IMR-90 (cell line): ENCODE data around the gene DUSP9. TPM values are rescaled to one million over a fixed set of nuclear protein-coding genes. Genes with fewer than 3 reads are reported as not detected.
A peak's percentile ranks its signal among the peaks of the same experiment; 100 is the strongest.

ENCODE experiments used
- ATAC-seq: fragments of 200-7000 bp; cut with Tn5 transposase; 2 replicates; pipeline ENCODE4 v1.9.1; 2020; ENCODE audit warnings: low read depth, mild to moderate bottlenecking, moderate library complexity
- BruUV-seq: library from RNA; stranded (reverse); fragments of 400-500 nt; replicated peaks from 2 replicates; lab custom pipeline; 2021; lab: Mats Ljungman, UMichigan
- CTCF ChIA-PET: fragments of 300-600 bp; formaldehyde crosslinking; extraction: SDS; loops from one replicate; lab custom pipeline; 2021; ENCODE audit warnings: antibody characterized with exemption; lab: Yijun Ruan, JAX
- POLR2A ChIA-PET: fragments of 300-600 bp; sonication (Branson Sonifier 250); formaldehyde crosslinking; loops from one replicate; lab custom pipeline; 2022; ENCODE audit warnings: antibody characterized with exemption; ENCODE audit not compliant: unreplicated experiment; lab: Charles Lee
- DNase-seq: peaks from one replicate; pipeline ENCODE4 v3.0.0; 2013
- H2AFZ ChIP-seq: replicated peaks from 2 replicates; pipeline ENCODE3; 2013; ENCODE audit warnings: low read length, mild to moderate bottlenecking; ENCODE audit not compliant: poor library complexity
- H2AK5ac ChIP-seq: 2 replicates; pipeline ENCODE4 v1.6.1; 2013; ENCODE audit warnings: low read depth, low read length, inconsistent platforms
- H2AK9ac ChIP-seq: replicated peaks from 2 replicates; pipeline ENCODE3; 2013; ENCODE audit warnings: mild to moderate bottlenecking, low read depth, low read length, moderate library complexity; ENCODE audit not compliant: poor library complexity
- H2BK120ac ChIP-seq: 2 replicates; pipeline ENCODE4 v1.6.1; 2013; ENCODE audit warnings: low read depth, low read length, inconsistent platforms
- H2BK15ac ChIP-seq: 3 replicates; pipeline ENCODE4 v1.6.1; 2013; ENCODE audit warnings: low read depth, low read length, inconsistent platforms
- H2BK20ac ChIP-seq: 2 replicates; pipeline ENCODE4 v1.6.1; 2013; ENCODE audit warnings: low read depth, mild to moderate bottlenecking, inconsistent platforms, low read length, moderate library complexity
- H2BK5ac ChIP-seq: 2 replicates; pipeline ENCODE4 v1.6.1; 2013; ENCODE audit warnings: mild to moderate bottlenecking, low read depth, low read length, inconsistent platforms; ENCODE audit not compliant: poor library complexity, severe bottlenecking
- H3K14ac ChIP-seq: replicated peaks from 2 replicates; pipeline ENCODE4 v1.6.1; 2013; ENCODE audit warnings: low read depth, low read length, inconsistent platforms
- H3K18ac ChIP-seq: 2 replicates; pipeline ENCODE4 v1.6.1; 2013; ENCODE audit warnings: low read depth, low read length, control low read depth
- H3K23ac ChIP-seq: 2 replicates; pipeline ENCODE4 v1.6.1; 2013; ENCODE audit warnings: low read depth, low read length, inconsistent platforms
- H3K27ac ChIP-seq: 2 replicates; pipeline ENCODE4 v1.5.1; 2013; ENCODE audit warnings: mild to moderate bottlenecking, control low read depth, low read length; ENCODE audit not compliant: insufficient read depth
- H3K27me3 ChIP-seq: 2 replicates; pipeline ENCODE4 v1.6.1; 2013; ENCODE audit warnings: low read length; ENCODE audit not compliant: control insufficient read depth, insufficient read depth
- H3K36me3 ChIP-seq: 2 replicates; pipeline ENCODE4 v1.6.1; 2013; ENCODE audit warnings: low read length, mixed read lengths; ENCODE audit not compliant: control insufficient read depth, insufficient read depth
- H3K4ac ChIP-seq: 2 replicates; pipeline ENCODE4 v1.6.1; 2013; ENCODE audit warnings: low read depth, low read length, inconsistent platforms
- H3K4me1 ChIP-seq: 2 replicates; pipeline ENCODE4 v1.6.1; 2013; ENCODE audit warnings: low read length, mixed read lengths; ENCODE audit not compliant: control insufficient read depth, insufficient read depth
- H3K4me2 ChIP-seq: 2 replicates; pipeline ENCODE4 v1.6.1; 2013; ENCODE audit warnings: low read depth, mild to moderate bottlenecking, control low read depth, low read length, moderate library complexity
- H3K4me3 ChIP-seq: 2 replicates; pipeline ENCODE4 v1.5.1; 2013; ENCODE audit warnings: low read depth, mild to moderate bottlenecking, control low read depth, low read length, moderate library complexity; ENCODE audit not compliant: insufficient read depth
- H3K56ac ChIP-seq: 2 replicates; pipeline ENCODE4 v1.6.1; 2013; ENCODE audit warnings: low read length, inconsistent platforms; ENCODE audit not compliant: insufficient read depth; ENCODE audit errors: extremely low read depth
- H3K79me1 ChIP-seq, 2 experiments: 2 replicates each; pipeline ENCODE4 v1.6.1; 2013; ENCODE audit warnings: low read length in 2 of 2, inconsistent platforms in 1 of 2, low read depth in 1 of 2
- H3K9ac ChIP-seq: 2 replicates; pipeline ENCODE4 v1.6.1; 2013; ENCODE audit warnings: low read depth, low read length, control low read depth
- H3K9me1 ChIP-seq: 2 replicates; pipeline ENCODE4 v1.6.1; 2013; ENCODE audit warnings: low read length, inconsistent platforms; ENCODE audit not compliant: insufficient read depth
- H3K9me3 ChIP-seq: 2 replicates; pipeline ENCODE4 v1.6.1; 2013; ENCODE audit warnings: low read length; ENCODE audit not compliant: control insufficient read depth, insufficient read depth
- H4K20me1 ChIP-seq: 2 replicates; pipeline ENCODE4 v1.6.1; 2013; ENCODE audit warnings: low read length, inconsistent platforms; ENCODE audit not compliant: insufficient read depth
- H4K5ac ChIP-seq: 2 replicates; pipeline ENCODE4 v1.6.1; 2013; ENCODE audit warnings: mild to moderate bottlenecking, low read depth, low read length, control low read depth
- H4K8ac ChIP-seq, 2 experiments: 2 replicates each; pipeline ENCODE4 v1.6.1; 2013; ENCODE audit warnings: low read depth in 2 of 2, low read length in 2 of 2, control low read depth in 1 of 2, inconsistent platforms in 1 of 2
- H4K91ac ChIP-seq: 2 replicates; pipeline ENCODE4 v1.6.1; 2013; ENCODE audit warnings: low read depth, low read length, inconsistent platforms; ENCODE audit not compliant: insufficient read depth
- BHLHE40 ChIP-seq: fragments of 150-350 bp; IDR thresholded peaks from 2 replicates; pipeline ENCODE4 v1.6.1; 2016; ENCODE audit warnings: mild to moderate bottlenecking, low read depth, low read length
- CHD1 ChIP-seq: IDR thresholded peaks from 2 replicates; pipeline ENCODE4 v1.6.1; 2012; ENCODE audit warnings: low read depth, low read length, improper control_type of control experiment
- CTCF ChIP-seq: conservative IDR thresholded peaks from 2 replicates; pipeline ENCODE4 v1.5.1; 2012; ENCODE audit warnings: mild to moderate bottlenecking, low read depth, low read length, improper control_type of control experiment
- ELK1 ChIP-seq: fragments of 150-350 bp; IDR thresholded peaks from 2 replicates; pipeline ENCODE4 v1.6.1; 2016; ENCODE audit warnings: low read depth, mild to moderate bottlenecking, low read length, moderate library complexity, borderline replicate concordance
- FOS ChIP-seq: fragments of 150-350 bp; IDR thresholded peaks from 2 replicates; pipeline ENCODE4 v1.6.1; 2016; ENCODE audit warnings: low read depth, low read length
- MAFK ChIP-seq: IDR thresholded peaks from 2 replicates; pipeline ENCODE4 v1.6.1; 2012; ENCODE audit warnings: low read depth, low read length, improper control_type of control experiment
- MAZ ChIP-seq: IDR thresholded peaks from 2 replicates; pipeline ENCODE4 v1.6.1; 2012; ENCODE audit warnings: low read depth, mild to moderate bottlenecking, low read length, improper control_type of control experiment, moderate library complexity, borderline replicate concordance
- NFE2L2 ChIP-seq: fragments of 150-350 bp; IDR thresholded peaks from 2 replicates; pipeline ENCODE4 v1.6.1; 2016; ENCODE audit warnings: low read depth, mild to moderate bottlenecking, low read length
- RCOR1 ChIP-seq: IDR thresholded peaks from 2 replicates; pipeline ENCODE4 v1.6.1; 2012; ENCODE audit warnings: mild to moderate bottlenecking, low read length, improper control_type of control experiment; ENCODE audit not compliant: insufficient replicate concordance
- SMC3 ChIP-seq: fragments of 150-350 bp; IDR thresholded peaks from 2 replicates; pipeline ENCODE4 v1.6.1; 2016; ENCODE audit warnings: low read depth, mild to moderate bottlenecking, antibody characterized with exemption, low read length, moderate library complexity
- WGBS, 2 experiments: methylation state at CpG; one replicate each; pipeline versions ENCODE4 v1.1.5 to v1.1.7; 2013; ENCODE audit warnings: missing lambda C conversion rate in 2 of 2; ENCODE audit not compliant: insufficient read length in 1 of 2; ENCODE audit errors: extremely low coverage in 2 of 2; 5-methylcytosine and 5-hydroxymethylcytosine counted together
- dilution Hi-C: fragments of 300-500 bp; cut with HindIII; formaldehyde crosslinking; loops from one replicate; pipeline ENCODE4 v1.14.3; 2018; ENCODE audit warnings: low sequenced_read_pairs; ENCODE audit not compliant: unreplicated experiment
- in situ Hi-C: fragments of 300-500 bp; cut with MboI; formaldehyde crosslinking; loops from 3 replicates; pipeline ENCODE4 v1.14.3; 2019; ENCODE audit warnings: low sequenced_read_pairs, inconsistent platforms, mixed read lengths
- intact Hi-C: fragments of 100-400 bp; cut with micrococcal nuclease; formaldehyde crosslinking; loops from 2 replicates; pipeline ENCODE4 v1.10.0; 2022
- polyA plus RNA-seq, 3 experiments: library from polyadenylated mRNA; depleted of rRNA; stranded (reverse); fragments of >200 nt; gene quantifications; 2 replicates each; pipeline ENCODE4 v1.2.3, GENCODE V29; 2012; ENCODE audit warnings: low replicate concordance in 1 of 3
- total RNA-seq: library from RNA; depleted of rRNA; stranded (reverse); fragments of >200 nt; gene quantifications from 2 replicates; pipeline ENCODE4 v1.2.3, GENCODE V29; 2012
- TF ChIP-seq, protein P1 (sequence below): fragments of 150-350 bp; IDR thresholded peaks from 2 replicates; pipeline ENCODE4 v1.6.1; 2017; ENCODE audit warnings: mild to moderate bottlenecking, antibody characterized with exemption, low read length, low read depth

Gene DUSP9
- total and polyA plus RNA-seq, 2 of the 4 experiments (the other 2 are of a cell fraction) = under 0.01 to 0.09 TPM

- no peak overlapping the region for H4K91ac ChIP-seq
- no peak overlapping the region for H3K9ac ChIP-seq
- ChIA-PET POLR2A (no interaction called here), CTCF (no interaction called here)
- no peaks in the 10 kb centered on the region for H3K4me1 ChIP-seq
- no peak overlapping the region for H3K23ac ChIP-seq
- peak overlapping the region; percentile 51 for H2AFZ ChIP-seq
- H2BK5ac ChIP-seq = no peak overlapping the region
- H2BK15ac ChIP-seq = no peak overlapping the region
- H3K9me1 ChIP-seq = no peaks in the 10 kb centered on the region; the same call in 1 of the 2 replicates
- DNase-seq (no peak), ATAC-seq (no peak)
- intact Hi-C loops = no loop called here
- BruUV-seq = no TSS peak
- H3K18ac ChIP-seq = no peak overlapping the region
- dilution Hi-C loops = no loop called here
- no peaks in the 10 kb centered on the region for H3K79me1 ChIP-seq
- no peak overlapping the region for H2BK20ac ChIP-seq
- 91% methylated on average over 17 of the region's 27 CpGs; no CpG with 5 or more reads in 1 of the 2 experiments for WGBS, 2 experiments
- H3K4me2 ChIP-seq = no peak overlapping the region
- H3K4me3 ChIP-seq = no peak overlapping the region
- H4K20me1 ChIP-seq = no peaks in the 10 kb centered on the region; the same call in 1 of the 2 replicates
- in situ Hi-C loops = loop anchor here (25.0 kb wide), 1 partner anchor 710 kb away; no protein-coding TSS in a partner anchor
- H2AK5ac ChIP-seq = no peak overlapping the region
- H3K4ac ChIP-seq = no peak overlapping the region
- no peak overlapping the region for H2AK9ac ChIP-seq
- peaks cover 4% of the 10 kb centered on the region; the same call in 1 of the 2 replicates for H3K9me3 ChIP-seq
- peaks cover 20% of the 10 kb centered on the region for H3K27me3 ChIP-seq
- no peak overlapping the region for H3K56ac ChIP-seq
- H3K27ac ChIP-seq = no peak overlapping the region
- H3K14ac ChIP-seq = no peak overlapping the region
- H2BK120ac ChIP-seq = no peak overlapping the region
- H4K8ac ChIP-seq = no peak overlapping the region
- no peak overlapping the region for H4K5ac ChIP-seq
- H3K36me3 ChIP-seq = no peaks in the 10 kb centered on the region
- no peak for TF ChIP-seq MAZ
- no peak for TF ChIP-seq BHLHE40
- no peak for TF ChIP-seq NFE2L2
- TF ChIP-seq SMC3 = no peak
- no peak for TF ChIP-seq RCOR1
- TF ChIP-seq CHD1 = no peak
- TF ChIP-seq CTCF = no peak
- no peak for TF ChIP-seq FOS
- TF ChIP-seq, protein P1, sequence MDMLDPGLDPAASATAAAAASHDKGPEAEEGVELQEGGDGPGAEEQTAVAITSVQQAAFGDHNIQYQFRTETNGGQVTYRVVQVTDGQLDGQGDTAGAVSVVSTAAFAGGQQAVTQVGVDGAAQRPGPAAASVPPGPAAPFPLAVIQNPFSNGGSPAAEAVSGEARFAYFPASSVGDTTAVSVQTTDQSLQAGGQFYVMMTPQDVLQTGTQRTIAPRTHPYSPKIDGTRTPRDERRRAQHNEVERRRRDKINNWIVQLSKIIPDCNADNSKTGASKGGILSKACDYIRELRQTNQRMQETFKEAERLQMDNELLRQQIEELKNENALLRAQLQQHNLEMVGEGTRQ = no peak
- no peak for TF ChIP-seq MAFK
- no peak for TF ChIP-seq ELK1
Measured at GRCh38 chrX:153671589-153672530, 24.9 kb downstream of the DUSP9 start.
